GM13977 (cell line): Measurements from ENCODE around the gene CCDC57.

Experiments
- DNase-seq: peaks from one replicate; pipeline ENCODE4 v3.0.0; 2012; ENCODE audit warnings: low spot score
- in situ Hi-C: fragments of 300-500 bp; cut with MboI; formaldehyde crosslinking; loops from one replicate; pipeline ENCODE4 v1.12.0; 2022; ENCODE audit warnings: low sequenced_read_pairs, low pct_unique_long_range_greater_than_20kb, mixed read lengths, inconsistent platforms; ENCODE audit not compliant: unreplicated experiment
- TF ChIP-seq, protein P1 (sequence below): IDR thresholded peaks from 2 replicates; pipeline ENCODE4 v1.5.1; 2012; ENCODE audit warnings: mild to moderate bottlenecking, control low read depth; ENCODE audit not compliant: insufficient read depth; ENCODE audit errors: extremely low read depth, missing control alignments

Gene CCDC57

GRCh38 chr17:82121246-82121645 is 91.4 kb downstream of the CCDC57 start:
- no peak for DNase-seq
- in situ Hi-C loops = no loop called here

DNA sequence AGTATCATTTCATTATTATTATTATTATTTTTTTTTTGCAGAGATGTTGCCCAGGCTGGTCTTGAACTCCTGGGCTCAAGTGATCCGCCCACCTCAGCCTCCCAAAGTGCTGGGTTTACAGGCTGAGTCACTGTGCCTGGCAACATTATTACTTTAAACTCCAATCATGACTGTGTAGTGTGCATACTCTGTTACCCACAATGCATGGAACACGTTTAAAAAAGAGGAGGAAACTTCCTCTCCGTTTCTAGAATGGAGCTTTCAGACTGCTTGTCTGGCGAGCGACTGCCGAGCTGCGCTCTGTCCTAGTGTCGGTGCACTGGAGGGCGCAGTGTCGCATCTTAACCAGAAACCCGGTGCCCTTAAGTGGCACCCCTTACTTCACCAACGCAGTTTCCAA is 92.5 kb downstream of the CCDC57 start:
- in situ Hi-C loops = no loop called here
- no peak for DNase-seq
- TF ChIP-seq, protein P1, sequence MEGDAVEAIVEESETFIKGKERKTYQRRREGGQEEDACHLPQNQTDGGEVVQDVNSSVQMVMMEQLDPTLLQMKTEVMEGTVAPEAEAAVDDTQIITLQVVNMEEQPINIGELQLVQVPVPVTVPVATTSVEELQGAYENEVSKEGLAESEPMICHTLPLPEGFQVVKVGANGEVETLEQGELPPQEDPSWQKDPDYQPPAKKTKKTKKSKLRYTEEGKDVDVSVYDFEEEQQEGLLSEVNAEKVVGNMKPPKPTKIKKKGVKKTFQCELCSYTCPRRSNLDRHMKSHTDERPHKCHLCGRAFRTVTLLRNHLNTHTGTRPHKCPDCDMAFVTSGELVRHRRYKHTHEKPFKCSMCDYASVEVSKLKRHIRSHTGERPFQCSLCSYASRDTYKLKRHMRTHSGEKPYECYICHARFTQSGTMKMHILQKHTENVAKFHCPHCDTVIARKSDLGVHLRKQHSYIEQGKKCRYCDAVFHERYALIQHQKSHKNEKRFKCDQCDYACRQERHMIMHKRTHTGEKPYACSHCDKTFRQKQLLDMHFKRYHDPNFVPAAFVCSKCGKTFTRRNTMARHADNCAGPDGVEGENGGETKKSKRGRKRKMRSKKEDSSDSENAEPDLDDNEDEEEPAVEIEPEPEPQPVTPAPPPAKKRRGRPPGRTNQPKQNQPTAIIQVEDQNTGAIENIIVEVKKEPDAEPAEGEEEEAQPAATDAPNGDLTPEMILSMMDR = no peak

More at GRCh38 chr17:82121246-82121645, 91.4 kb downstream of the CCDC57 start:
- TF ChIP-seq, protein P1 = no peak

GRCh38 chr17:82118815-82119380 is 93.7 kb downstream of the CCDC57 start:
- TF ChIP-seq, protein P1 = no peak
- DNase-seq = no peak
- in situ Hi-C loops = no loop called here

- DNase-seq = no peak
- TF ChIP-seq, protein P1 = no peak
- in situ Hi-C loops = no loop called here
Observed at GRCh38 chr17:82118168-82118814, 94.4 kb downstream of the CCDC57 start.

DNA sequence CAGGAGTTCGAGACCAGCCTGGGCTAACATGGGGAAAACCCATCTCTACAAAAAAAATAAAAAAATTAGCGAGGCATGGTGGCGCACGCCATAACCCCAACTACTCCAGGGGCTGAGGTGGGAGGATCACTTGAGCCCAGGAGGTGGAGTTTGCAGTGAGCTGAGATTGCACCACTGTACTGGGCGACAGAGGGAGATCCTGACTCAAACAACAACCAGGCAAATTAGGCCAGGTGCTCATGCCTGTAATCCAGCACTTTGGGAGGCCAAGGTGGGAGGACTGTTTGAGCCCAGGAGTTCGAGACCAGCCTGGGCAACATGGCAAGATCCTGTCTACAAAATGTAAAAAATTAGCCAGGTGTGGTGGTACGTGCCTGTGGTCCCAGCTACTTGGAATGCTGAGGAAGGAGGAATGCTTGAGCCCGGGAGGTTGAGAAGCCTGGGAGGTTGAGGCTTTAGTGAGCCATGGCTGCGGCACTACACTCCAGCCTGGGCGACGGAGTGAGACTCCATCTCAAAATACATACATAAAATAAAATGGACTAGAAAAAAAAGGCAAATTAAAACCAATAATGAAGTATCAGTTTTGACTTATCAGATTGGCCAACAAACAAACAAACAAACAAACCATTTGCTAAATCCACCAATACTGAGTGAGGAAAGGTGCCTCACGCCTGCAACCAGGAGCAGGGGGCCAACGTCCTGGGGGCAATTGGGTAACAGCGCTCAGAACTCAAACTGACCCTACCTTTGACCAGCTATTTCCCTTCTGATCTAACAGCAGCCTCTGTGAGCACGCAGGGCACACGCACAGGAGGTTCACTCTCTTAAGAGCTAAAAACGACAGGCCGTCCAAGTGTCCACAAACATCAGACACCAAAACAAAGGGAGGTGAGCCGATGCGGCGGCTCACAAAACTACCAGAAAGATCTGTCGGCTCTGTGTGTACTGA is 95.2 kb downstream of the CCDC57 start:
- DNase-seq = no peak
- TF ChIP-seq, protein P1 = no peak
- in situ Hi-C loops = no loop called here

DNA sequence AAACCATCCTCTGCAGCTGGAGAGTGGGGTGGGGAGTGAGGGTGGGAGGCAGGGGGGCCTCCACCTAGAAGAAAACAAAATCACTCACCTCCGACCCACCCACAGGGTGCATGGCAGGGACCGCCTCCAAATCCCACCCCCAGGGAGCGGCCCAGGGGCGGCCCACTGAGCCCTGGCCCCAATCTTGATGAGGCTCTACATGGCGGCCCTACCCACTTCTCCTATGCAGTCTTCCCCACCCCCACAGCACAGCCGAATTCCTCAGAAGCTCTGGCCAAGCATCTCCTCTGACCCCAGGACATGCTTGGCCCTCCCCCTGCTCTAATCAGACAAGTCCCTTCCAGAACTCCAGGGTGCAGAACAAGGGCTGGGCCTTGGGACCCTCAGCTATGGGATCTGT is 96.4 kb downstream of the CCDC57 start:
- TF ChIP-seq, protein P1 = no peak
- in situ Hi-C loops = no loop called here
- no peak for DNase-seq
